ENCODE measurements around the gene DNAJC5.

- TF ChIP-seq, protein P1, sequence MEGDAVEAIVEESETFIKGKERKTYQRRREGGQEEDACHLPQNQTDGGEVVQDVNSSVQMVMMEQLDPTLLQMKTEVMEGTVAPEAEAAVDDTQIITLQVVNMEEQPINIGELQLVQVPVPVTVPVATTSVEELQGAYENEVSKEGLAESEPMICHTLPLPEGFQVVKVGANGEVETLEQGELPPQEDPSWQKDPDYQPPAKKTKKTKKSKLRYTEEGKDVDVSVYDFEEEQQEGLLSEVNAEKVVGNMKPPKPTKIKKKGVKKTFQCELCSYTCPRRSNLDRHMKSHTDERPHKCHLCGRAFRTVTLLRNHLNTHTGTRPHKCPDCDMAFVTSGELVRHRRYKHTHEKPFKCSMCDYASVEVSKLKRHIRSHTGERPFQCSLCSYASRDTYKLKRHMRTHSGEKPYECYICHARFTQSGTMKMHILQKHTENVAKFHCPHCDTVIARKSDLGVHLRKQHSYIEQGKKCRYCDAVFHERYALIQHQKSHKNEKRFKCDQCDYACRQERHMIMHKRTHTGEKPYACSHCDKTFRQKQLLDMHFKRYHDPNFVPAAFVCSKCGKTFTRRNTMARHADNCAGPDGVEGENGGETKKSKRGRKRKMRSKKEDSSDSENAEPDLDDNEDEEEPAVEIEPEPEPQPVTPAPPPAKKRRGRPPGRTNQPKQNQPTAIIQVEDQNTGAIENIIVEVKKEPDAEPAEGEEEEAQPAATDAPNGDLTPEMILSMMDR (optimal IDR thresholded peaks at IDR 0.05 in 1 of 3, IDR thresholded peaks at IDR 0.05 in 1 of 3, conservative IDR thresholded peaks at IDR 0.05 in 1 of 3; ENCODE audit: extremely low read depth in 1 of 3, insufficient read depth in 2 of 3, low read length in 3 of 3) = no peak
- TF ChIP-seq EZH2 (IDR thresholded peaks at IDR 0.05; ENCODE audit: low read length) = no peak
Observed at GRCh38 chr20:63969838-63970713, 75.2 kb downstream of the DNAJC5 start, which contains the start of gene ZNF512B.
